Stimulated activated CD4-positive, alpha-beta T cell treated with anti-CD3 and anti-CD28 coated beads, Interleukin-4, amount 100 ng/mL, for 1 hour (primary cell): ENCODE results near the gene PCDHGA12.
"Not testable (repeated sequence)": the region's sequence is repeated elsewhere in the genome, so short reads cannot be mapped to it uniquely, and the experiment has no call there.

Experiments
- DNase-seq: peaks from one replicate; pipeline ENCODE4 v3.0.0-alpha.2; 2020

PCDHGA12 gene

DNA sequence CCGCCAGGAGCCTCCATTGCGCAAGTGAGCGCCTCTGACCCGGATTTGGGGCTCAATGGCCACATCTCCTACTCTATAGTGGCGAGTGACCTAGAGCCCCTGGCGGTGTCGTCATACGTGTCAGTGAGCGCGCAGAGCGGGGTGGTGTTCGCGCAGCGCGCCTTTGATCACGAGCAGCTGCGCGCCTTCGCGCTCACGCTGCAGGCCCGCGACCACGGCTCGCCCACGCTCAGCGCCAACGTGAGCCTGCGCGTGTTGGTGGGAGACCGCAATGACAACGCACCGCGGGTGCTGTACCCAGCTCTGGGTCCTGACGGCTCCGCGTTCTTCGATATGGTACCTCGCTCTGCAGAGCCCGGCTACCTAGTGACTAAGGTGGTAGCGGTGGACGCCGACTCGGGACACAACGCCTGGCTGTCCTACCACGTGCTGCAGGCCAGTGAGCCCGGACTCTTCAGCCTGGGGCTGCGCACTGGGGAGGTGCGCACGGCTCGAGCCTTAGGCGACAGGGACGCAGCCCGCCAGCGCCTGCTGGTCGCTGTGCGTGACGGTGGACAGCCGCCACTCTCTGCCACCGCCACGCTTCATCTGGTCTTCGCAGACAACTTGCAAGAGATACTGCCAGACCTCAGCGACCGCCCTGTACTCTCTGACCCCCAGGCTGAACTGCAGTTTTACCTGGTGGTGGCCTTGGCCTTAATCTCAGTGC lies 20.6 kb upstream of the PCDHGA12 start:
- no peak for DNase-seq

DNA sequence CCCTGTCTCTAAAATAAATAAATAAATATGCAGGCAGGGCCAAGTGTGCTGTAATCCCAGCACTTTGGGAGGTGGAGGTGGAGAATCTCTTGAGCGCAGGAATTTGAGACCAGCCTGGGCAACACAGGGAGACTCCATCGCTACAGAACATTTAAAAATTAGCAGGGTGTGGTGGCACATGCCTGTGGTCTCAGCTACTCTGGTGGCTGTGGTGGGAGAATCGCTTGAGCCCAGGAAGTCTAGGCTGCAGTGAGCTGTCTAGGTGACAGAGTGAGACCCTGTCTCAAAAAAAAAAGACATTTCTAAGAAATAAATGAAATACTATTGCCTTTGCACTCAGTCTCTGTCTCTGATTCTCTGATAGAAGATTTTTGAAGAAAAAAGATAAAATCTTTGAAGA lies 18.7 kb upstream of the PCDHGA12 start:
- DNase-seq: no peak

DNA sequence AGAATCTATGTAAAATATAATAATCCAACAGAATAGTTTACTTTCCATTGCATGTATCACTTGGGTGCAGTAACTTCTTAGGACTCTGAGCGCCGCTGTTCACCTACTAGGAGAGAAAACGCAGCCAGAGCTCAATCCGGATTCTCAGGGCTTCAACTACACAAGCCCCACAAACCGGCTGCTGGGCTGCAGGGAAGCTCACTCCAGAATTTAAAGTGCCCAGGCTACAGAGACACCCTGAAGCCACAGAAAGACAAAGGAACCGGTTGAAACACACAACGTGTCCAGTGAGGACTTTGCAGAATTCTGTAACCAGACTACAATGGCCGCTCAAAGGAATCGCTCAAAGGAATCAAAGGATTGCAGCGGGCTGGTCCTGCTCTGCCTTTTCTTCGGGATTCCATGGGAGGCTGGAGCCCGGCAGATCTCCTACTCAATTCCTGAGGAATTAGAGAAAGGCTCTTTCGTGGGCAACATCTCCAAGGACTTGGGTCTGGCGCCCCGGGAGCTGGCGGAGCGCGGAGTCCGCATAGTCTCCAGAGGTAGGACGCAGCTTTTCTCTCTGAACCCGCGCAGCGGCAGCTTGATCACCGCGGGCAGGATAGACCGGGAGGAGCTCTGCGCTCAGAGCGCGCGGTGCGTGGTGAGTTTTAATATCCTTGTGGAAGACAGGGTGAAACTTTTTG lies 17.3 kb upstream of the PCDHGA12 start, which contains the start of gene PCDHGA10:
PCDHGA10 (plus strand) TSS at position 134 of the 686 bp plus-strand sequence; CDS start at position 323, 189 bp downstream.
- DNase-seq: peak; percentile 59

DNA sequence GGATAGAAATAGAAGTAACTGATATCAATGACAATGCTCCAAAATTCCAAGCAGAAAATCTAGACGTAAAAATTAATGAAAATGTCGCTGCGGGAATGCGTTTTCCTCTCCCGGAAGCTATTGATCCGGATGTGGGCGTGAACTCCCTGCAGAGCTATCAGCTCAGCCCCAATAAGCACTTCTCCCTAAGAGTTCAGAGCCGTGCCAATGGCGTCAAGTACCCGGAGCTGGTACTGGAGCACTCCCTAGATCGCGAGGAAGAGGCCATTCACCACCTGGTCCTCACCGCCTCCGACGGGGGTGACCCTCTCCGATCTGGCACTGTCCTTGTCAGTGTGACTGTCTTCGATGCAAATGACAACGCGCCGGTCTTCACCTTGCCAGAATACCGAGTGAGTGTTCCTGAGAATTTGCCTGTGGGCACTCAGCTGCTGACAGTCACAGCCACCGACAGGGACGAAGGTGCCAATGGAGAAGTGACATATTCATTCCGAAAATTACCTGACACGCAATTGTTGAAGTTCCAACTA lies 16.7 kb upstream of the PCDHGA12 start:
- DNase-seq: no peak

DNA sequence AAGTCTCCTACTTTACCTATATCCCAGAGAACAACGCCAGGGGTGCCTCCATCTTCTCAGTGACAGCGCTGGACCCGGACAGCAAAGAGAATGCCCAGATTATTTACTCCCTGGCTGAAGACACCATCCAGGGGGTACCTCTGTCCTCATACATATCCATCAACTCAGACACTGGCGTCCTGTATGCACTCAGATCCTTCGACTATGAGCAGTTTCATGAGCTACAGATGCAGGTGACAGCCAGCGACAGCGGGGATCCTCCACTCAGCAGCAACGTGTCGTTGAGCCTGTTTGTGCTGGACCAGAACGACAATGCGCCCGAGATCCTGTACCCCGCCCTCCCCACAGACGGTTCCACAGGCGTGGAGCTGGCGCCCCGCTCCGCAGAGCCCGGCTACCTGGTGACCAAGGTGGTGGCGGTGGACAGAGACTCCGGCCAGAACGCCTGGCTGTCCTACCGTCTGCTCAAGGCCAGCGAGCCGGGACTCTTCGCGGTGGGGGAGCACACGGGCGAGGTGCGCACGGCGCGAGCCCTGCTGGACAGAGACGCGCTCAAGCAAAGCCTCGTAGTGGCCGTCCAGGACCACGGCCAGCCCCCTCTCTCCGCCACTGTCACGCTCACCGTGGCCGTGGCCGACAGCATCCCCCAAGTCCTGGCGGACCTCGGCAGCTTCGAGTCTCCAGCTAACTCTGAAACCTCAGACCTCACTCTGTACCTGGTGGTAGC lies 15.6 kb upstream of the PCDHGA12 start:
- not testable (repeated sequence) for DNase-seq

DNA sequence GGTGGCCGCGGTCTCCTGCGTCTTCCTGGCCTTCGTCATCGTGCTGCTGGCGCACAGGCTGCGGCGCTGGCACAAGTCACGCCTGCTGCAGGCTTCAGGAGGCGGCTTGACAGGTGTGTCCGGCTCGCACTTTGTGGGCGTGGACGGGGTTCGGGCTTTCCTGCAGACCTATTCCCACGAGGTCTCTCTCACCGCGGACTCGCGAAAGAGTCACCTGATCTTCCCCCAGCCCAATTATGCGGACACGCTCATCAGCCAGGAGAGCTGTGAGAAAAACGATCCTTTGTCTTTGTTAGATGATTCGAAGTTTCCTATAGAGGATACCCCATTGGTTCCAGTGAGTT lies 15.1 kb upstream of the PCDHGA12 start:
- not testable (repeated sequence) for DNase-seq

DNA sequence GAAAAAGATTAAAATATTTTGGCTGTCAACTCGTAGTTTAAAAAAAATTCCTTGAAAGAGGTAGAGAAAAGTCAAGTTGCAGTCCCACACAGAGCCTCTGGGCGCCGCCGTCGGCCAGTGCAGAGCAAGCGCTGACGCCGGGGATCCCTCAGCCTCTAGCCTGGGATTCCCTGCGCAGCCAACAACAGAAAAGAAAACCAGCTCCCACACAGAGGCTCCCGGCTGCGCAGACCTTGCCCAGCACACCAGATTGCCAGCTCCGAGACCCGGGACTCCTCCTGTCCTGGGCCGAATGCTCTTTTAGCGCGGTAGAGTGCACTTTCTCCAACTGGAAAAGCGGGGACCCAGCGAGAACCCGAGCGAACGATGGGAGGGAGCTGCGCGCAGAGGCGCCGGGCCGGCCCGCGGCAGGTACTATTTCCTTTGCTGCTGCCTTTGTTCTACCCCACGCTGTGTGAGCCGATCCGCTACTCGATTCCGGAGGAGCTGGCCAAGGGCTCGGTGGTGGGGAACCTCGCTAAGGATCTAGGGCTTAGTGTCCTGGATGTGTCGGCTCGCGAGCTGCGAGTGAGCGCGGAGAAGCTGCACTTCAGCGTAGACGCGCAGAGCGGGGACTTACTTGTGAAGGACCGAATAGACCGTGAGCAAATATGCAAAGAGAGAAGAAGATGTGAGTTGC lies 12.7 kb upstream of the PCDHGA12 start, which contains the start of gene PCDHGB7:
PCDHGB7 (plus strand) TSS at position 184 of the 679 bp plus-strand sequence; CDS start at position 367, 183 bp downstream.
- peak; percentile 58 for DNase-seq

DNA sequence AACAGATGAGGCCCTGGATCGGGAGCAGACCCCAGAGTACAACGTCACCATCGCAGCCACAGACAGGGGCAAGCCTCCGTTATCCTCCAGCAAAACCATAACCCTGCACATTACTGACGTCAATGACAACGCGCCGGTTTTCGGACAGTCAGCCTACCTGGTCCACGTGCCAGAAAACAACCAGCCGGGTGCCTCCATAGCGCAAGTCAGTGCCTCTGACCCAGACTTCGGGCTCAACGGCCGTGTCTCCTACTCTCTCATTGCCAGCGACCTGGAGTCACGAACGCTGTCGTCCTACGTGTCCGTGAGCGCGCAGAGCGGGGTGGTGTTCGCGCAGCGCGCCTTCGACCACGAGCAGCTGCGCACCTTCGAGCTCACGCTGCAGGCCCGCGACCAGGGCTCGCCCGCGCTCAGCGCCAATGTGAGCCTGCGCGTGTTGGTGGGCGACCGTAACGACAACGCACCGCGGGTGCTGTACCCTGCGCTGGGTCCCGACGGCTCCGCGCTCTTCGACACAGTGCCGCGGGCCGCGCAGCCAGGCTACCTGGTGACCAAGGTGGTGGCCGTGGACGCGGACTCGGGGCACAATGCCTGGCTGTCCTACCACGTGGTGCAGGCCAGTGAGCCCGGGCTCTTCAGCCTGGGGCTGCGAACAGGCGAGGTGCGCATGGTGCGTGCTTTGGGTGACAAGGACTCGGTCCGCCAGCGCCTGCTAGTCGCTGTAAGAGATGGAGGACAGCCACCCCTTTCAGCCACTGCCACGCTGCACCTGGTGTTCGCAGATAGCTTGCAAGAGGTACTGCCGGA lies 11.0 kb upstream of the PCDHGA12 start:
- no peak for DNase-seq

DNA sequence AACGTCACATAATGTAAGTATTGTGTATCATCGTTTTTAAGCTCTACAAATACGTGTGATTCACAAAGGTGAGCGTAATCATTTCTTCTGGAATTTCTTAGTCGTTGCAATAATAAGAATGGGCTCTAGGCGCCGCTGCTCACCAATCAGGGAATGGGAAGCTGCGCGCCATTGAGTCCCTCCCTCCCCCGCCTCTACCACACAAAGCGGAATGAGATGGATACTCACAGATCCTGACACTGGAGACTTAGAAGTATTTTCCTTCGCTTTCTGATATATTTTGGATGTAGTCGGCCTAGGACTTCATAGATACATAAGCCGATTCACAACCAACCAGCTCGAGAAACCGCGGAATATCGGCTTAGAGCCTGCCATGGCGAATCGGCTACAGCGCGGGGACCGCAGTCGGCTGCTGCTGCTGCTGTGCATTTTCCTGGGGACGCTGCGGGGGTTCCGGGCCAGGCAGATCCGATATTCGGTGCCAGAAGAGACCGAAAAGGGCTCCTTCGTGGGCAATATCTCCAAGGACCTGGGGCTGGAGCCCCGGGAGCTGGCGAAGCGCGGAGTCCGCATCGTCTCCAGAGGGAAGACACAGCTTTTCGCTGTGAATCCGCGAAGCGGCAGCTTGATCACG lies 9.3 kb upstream of the PCDHGA12 start, which contains the start of gene PCDHGA11:
PCDHGA11 (plus strand) TSS at position 197 of the 634 bp plus-strand sequence; CDS start at position 374, 177 bp downstream.
- DNase-seq: peak; percentile 34

DNA sequence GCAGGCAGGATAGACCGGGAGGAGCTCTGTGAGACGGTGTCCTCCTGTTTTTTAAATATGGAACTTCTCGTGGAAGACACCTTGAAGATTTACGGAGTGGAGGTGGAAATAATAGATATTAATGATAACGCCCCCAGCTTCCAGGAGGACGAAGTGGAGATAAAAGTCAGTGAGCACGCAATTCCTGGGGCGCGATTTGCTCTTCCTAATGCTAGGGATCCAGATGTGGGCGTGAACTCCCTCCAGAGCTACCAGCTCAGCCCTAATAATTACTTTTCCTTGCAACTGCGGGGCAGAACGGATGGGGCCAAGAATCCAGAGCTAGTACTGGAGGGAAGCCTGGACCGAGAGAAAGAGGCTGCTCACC lies 8.8 kb upstream of the PCDHGA12 start:
- DNase-seq: no peak

DNA sequence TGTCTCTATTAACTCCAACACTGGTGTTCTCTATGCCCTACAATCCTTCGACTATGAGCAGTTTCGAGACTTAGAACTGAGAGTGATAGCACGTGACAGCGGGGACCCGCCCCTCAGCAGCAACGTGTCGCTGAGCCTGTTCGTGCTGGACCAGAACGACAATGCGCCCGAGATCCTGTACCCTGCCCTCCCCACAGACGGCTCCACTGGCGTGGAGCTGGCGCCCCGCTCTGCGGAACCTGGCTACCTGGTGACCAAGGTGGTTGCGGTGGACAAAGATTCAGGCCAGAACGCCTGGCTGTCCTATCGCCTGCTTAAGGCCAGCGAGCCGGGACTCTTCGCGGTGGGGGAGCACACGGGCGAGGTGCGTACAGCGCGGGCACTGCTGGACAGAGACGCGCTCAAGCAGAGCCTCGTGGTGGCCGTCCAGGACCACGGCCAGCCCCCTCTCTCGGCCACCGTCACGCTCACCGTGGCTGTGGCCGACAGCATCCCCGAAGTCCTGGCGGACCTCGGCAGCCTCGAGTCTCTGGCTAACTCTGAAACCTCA lies 7.5 kb upstream of the PCDHGA12 start:
- DNase-seq: no peak

DNA sequence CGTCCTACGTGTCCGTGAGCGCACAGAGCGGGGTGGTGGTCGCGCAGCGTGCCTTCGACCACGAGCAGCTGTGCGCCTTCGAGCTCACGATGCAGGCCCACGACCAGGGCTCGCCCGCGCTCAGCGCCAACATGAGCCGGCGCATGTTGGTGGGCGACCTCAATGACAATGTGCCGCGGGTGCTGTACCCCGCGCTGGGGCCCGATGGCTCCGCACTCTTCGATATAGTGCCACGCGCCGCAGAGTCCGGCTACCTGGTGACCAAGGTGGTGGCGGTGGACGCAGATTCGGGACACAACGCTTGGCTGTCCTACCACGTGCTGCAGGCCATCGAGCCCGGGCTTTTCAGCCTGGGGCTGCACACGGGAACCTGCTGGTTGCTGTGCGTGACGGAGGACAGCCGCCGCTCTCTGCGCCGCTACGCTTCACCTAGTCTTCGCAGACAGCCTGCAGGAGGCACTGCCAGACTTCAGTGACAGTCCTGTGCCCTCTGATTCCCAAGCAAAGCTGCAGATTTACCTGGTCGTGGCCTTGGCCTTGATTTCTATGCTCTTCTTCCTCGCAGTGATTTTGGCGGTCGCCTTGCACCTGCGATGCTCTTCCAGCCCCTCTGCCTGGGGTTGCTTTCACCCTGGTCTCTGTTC lies 2.4 kb upstream of the PCDHGA12 start:
- no peak for DNase-seq

DNA sequence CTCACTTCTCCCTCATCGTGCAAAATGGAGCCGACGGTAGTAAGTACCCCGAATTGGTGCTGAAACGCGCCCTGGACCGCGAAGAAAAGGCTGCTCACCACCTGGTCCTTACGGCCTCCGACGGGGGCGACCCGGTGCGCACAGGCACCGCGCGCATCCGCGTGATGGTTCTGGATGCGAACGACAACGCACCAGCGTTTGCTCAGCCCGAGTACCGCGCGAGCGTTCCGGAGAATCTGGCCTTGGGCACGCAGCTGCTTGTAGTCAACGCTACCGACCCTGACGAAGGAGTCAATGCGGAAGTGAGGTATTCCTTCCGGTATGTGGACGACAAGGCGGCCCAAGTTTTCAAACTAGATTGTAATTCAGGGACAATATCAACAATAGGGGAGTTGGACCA lies 979 bp downstream of the PCDHGA12 start:
- no peak for DNase-seq

DNA sequence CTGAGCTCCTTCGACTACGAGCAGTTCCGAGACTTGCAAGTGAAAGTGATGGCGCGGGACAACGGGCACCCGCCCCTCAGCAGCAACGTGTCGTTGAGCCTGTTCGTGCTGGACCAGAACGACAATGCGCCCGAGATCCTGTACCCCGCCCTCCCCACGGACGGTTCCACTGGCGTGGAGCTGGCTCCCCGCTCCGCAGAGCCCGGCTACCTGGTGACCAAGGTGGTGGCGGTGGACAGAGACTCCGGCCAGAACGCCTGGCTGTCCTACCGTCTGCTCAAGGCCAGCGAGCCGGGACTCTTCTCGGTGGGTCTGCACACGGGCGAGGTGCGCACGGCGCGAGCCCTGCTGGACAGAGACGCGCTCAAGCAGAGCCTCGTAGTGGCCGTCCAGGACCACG lies 2.0 kb downstream of the PCDHGA12 start:
- not testable (repeated sequence) for DNase-seq

DNA sequence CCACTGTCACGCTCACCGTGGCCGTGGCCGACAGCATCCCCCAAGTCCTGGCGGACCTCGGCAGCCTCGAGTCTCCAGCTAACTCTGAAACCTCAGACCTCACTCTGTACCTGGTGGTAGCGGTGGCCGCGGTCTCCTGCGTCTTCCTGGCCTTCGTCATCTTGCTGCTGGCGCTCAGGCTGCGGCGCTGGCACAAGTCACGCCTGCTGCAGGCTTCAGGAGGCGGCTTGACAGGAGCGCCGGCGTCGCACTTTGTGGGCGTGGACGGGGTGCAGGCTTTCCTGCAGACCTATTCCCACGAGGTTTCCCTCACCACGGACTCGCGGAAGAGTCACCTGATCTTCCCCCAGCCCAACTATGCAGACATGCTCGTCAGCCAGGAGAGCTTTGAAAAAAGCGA lies 2.4 kb downstream of the PCDHGA12 start:
- not testable (repeated sequence) for DNase-seq

DNA sequence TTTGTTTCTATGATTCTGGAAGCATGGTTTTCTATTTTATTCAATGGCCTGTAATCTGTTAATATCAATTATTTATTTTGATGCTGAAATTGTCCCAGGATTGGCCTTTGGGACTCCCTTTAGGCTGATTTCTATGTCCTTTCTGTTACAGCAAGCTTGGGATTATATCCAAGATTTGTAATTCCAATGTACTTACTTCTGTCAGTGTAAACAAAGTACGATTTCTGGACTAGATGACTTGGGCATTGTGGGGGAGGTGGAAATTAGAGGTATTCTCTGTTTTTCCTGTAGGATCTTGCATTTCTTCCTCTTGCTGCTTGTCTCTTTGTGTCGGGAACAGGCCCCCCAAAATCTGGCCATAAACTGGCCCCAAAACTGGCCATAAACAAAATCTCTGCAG lies 3.7 kb downstream of the PCDHGA12 start:
- no peak for DNase-seq

DNA sequence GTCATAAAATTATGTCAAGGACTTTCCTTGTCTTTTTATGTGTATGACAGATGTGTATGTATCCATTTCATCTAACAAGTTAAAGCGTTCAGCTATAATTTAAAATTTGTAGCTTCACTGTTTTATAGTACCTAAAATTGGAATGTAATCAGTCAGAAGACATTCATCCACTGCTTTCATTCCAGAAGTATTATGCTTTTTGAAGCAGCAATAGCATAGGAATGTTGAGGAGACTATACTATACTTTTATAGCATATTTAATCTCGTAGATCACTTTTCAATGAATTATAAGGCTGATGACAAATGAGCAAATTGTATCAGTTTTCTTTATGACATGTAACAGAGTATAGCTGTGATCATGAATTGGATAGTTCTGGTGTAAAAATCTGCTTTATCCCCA lies 6.9 kb downstream of the PCDHGA12 start:
- no peak for DNase-seq

DNA sequence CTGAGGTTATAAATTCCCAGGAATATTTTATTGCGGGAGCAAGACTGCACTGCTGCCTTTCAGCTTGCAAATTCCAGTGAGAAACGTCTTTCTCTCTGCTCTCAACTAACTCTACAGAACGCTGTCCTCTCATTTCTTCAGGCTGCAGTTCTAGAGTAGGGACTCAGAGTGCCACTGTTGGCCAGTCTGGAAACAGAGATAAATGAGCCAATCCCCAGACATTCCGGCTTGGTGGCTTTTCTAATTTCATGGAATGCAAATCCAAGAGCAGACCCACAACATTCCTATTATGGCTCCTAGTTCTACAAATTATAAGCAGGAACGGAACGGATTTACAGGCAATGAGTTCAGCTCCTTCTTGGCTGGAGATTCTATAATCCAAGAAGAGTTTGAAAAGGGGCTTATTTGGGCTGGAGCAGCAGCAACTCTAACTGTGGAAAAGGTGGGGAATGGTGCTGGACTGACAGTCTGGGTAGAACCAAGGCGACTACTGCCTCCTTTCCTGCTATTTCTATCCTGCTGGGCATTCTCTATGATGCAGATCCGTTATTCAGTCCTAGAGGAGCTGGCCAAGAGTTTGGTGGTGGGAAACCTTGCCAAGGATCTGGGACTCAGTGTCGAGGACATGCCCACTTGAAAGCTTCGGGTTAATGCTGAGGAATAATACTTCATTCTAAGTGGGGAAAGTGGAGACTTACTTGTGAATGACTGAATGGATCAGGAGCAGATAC lies 9.3 kb downstream of the PCDHGA12 start:
- DNase-seq: no peak

DNA sequence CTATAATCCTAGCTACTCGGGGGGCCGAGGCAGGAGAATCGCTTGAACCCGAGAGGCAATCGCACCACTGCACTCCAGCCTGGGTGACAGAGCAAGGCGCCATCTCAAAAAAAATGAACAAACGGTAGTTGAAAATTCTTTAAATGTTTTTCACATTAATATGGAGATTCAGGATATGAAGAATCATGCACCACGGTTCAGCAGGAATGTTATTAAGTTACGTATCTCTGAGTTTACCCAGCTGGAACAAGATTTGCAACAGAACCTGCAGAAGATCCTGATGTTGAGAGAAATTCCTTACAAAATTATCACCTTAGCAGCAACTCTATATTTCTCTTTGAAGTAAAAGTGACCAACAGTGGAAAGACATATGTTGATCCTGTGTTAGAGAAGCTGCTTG lies 10.0 kb downstream of the PCDHGA12 start:
- DNase-seq: no peak
